Transverse colon (tissue), 4 donors: Measurements from ENCODE around the gene CEP70.
"Not testable (repeated sequence)": the region's sequence is repeated elsewhere in the genome, so short reads cannot be mapped to it uniquely, and the experiment has no call there.

Experiments
- POLR2A ChIP-seq: fragments of 450-650 bp; IDR thresholded peaks from one replicate; pipeline ENCODE4 v1.6.1; 2016; ENCODE audit warnings: antibody characterized with exemption, mild to moderate bottlenecking, moderate library complexity
- POLR2AphosphoS5 ChIP-seq, 3 donors: sonication (generic); formaldehyde crosslinking; IDR thresholded peaks; one replicate each; pipeline ENCODE4 v1.6.1; 2016; ENCODE audit warnings: antibody characterized with exemption in 3 of 3
- TF ChIP-seq, protein P1 (sequence below), 5 experiments: fragments of 200-600 bp in 3 of 5; fragments of 450-650 bp in 2 of 5; sonication (generic) in 3 of 5; IDR thresholded peaks; 1 replicate in 2 of 5; 2 replicates in 3 of 5; pipeline ENCODE4 v1.5.1; 2016 to 2017; ENCODE audit warnings: antibody characterized with exemption in 5 of 5, inconsistent platforms in 3 of 5, mild to moderate bottlenecking in 2 of 5, moderate library complexity in 1 of 5

DNA sequence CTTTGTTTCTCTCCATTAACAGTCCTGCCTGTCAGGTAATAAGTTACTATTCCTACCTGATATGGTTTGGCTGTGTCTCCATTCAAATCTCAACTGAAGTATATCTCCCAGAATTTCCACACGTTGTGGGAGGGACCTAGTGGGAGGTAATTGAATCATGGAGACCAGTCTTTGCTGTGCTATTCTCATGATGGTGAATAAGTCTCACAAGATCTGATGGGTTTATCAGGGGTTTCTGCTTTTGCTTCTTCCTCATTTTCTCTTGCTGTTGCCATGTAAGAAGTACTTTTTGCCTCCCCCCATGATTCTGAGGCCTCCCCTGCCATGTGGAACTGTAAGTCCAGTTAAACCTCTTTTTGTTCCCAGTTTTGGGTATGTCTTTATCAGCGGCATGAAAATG, 7.6 kb upstream of the CEP70 start:
- TF ChIP-seq, protein P1, sequence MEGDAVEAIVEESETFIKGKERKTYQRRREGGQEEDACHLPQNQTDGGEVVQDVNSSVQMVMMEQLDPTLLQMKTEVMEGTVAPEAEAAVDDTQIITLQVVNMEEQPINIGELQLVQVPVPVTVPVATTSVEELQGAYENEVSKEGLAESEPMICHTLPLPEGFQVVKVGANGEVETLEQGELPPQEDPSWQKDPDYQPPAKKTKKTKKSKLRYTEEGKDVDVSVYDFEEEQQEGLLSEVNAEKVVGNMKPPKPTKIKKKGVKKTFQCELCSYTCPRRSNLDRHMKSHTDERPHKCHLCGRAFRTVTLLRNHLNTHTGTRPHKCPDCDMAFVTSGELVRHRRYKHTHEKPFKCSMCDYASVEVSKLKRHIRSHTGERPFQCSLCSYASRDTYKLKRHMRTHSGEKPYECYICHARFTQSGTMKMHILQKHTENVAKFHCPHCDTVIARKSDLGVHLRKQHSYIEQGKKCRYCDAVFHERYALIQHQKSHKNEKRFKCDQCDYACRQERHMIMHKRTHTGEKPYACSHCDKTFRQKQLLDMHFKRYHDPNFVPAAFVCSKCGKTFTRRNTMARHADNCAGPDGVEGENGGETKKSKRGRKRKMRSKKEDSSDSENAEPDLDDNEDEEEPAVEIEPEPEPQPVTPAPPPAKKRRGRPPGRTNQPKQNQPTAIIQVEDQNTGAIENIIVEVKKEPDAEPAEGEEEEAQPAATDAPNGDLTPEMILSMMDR (IDR thresholded peaks at IDR 0.05) = not testable (repeated sequence)
- TF ChIP-seq POLR2A; POLR2AphosphoS5 (IDR thresholded peaks at IDR 0.05): not testable (repeated sequence)
